ENCODE data around the gene CCDC158. TPM values are rescaled to one million over a fixed set of nuclear protein-coding genes. Genes with fewer than 3 reads are reported as not detected.

The CCDC158 gene
- total and polyA plus RNA-seq, 4 donors = 0.63 to 1.9 (median 1.4) TPM

- Histone ChIP-seq H3K4me3 (ENCODE audit: low read length in 2 of 2) (no peak overlapping the region), H3K9me3 (ENCODE audit: control insufficient read depth, low read length) (no peaks in the 10 kb centered on the region), H3K4me1 (ENCODE audit: control insufficient read depth in 1 of 2, insufficient read depth in 2 of 2, low read length in 2 of 2) (no peaks in the 10 kb centered on the region), H3K36me3 (ENCODE audit: control insufficient read depth in 1 of 2, insufficient read depth in 2 of 2, low read length in 1 of 2) (no peaks in the 10 kb centered on the region), H3K27me3 (ENCODE audit: control insufficient read depth in 1 of 2, insufficient read depth in 2 of 2, low read length in 1 of 2) (no peaks in the 10 kb centered on the region), H3K27ac (ENCODE audit: low read depth in 1 of 2, low read length in 2 of 2) (no peak overlapping the region)
- 85% methylated on average over 2 of the region's 2 CpGs for WGBS, 2 donors
- intact Hi-C loops (cut with DNase I) = no loop called here
- ATAC-seq (ENCODE audit: low FRiP score) (no peak), DNase-seq (no peak)
These were observed 78.1 kb downstream of the CCDC158 start for GRCh38 chr4:76342803-76343202.

DNA sequence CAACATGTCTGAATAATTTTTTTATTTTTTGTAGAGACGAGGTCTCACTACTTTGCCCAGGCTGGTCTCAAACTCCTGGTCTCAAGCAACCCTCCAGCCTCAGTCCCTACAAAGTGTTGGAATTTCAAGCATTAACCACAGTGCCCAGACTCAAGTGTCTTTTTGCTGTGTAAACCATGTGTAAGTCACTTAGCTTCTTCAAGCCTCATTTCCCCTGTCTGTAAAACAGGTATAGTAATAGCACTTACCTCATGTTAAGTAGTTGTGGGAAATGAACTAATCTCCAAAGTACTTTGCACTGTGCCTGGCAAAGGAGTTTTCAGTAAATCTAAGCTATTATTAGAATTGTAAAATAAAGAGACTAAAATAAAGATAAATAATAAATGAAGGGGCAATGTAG lies 78.8 kb downstream of the CCDC158 start:
- no peak for ATAC-seq (ENCODE audit: low FRiP score)

GRCh38 chr4:76341063-76341462 lies 79.9 kb downstream of the CCDC158 start:
- intact Hi-C loops (cut with DNase I) = no loop called here

More for the DNA sequence above, 78.8 kb downstream of the CCDC158 start:
- intact Hi-C loops (cut with DNase I) = no loop called here
- no peaks in the 10 kb centered on the region for H3K36me3 ChIP-seq (ENCODE audit: control insufficient read depth in 1 of 2, insufficient read depth in 2 of 2, low read length in 1 of 2)
- H3K27ac ChIP-seq (ENCODE audit: low read depth in 1 of 2, low read length in 2 of 2) = no peak overlapping the region
- no peaks in the 10 kb centered on the region for H3K9me3 ChIP-seq (ENCODE audit: control insufficient read depth, low read length)
- DNase-seq = no peak
- no peaks in the 10 kb centered on the region for H3K4me1 ChIP-seq (ENCODE audit: control insufficient read depth in 1 of 2, insufficient read depth in 2 of 2, low read length in 2 of 2)
- H3K4me3 ChIP-seq (ENCODE audit: low read length in 2 of 2) = no peak overlapping the region
- H3K27me3 ChIP-seq (ENCODE audit: control insufficient read depth in 1 of 2, insufficient read depth in 2 of 2, low read length in 1 of 2) = no peaks in the 10 kb centered on the region
- WGBS, 2 donors = 82 to 88% methylated on average over 1 of the region's 1 CpG

DNA sequence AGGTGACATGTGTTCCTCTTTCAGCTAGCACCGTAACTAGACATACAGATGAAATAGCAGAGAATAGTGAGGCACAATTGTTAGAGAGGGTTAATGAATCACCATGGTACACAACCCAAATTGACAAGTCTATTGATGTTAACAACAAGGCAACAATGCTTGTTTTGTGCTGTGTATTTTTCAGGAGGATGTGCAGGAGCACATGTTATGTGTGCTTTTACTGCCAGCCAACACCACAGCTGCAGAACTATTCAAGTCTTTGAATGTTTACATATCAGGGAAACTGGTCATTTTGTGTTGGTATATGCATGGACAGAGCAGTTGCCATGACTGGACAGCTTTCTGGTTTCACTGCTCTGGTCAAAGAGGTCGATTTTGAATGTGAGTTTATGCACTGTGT lies 81.6 kb downstream of the CCDC158 start:
- intact Hi-C loops (cut with DNase I) = no loop called here
- H3K36me3 ChIP-seq (ENCODE audit: control insufficient read depth in 1 of 2, insufficient read depth in 2 of 2, low read length in 1 of 2) = no peaks in the 10 kb centered on the region
- ATAC-seq (ENCODE audit: low FRiP score) (no peak), DNase-seq (no peak)
- no peaks in the 10 kb centered on the region for H3K9me3 ChIP-seq (ENCODE audit: control insufficient read depth, low read length)
- H3K4me1 ChIP-seq (ENCODE audit: control insufficient read depth in 1 of 2, insufficient read depth in 2 of 2, low read length in 2 of 2) = no peaks in the 10 kb centered on the region
- H3K4me3 ChIP-seq (ENCODE audit: low read length in 2 of 2) = no peak overlapping the region
- 73 to 76% methylated on average over 2 of the region's 2 CpGs for WGBS, 2 donors
- no peak overlapping the region for H3K27ac ChIP-seq (ENCODE audit: low read depth in 1 of 2, low read length in 2 of 2)
- H3K27me3 ChIP-seq (ENCODE audit: control insufficient read depth in 1 of 2, insufficient read depth in 2 of 2, low read length in 1 of 2) = no peaks in the 10 kb centered on the region

More at GRCh38 chr4:76341063-76341462, 79.9 kb downstream of the CCDC158 start:
- Histone ChIP-seq H3K36me3 (ENCODE audit: control insufficient read depth in 1 of 2, insufficient read depth in 2 of 2, low read length in 1 of 2) (no peaks in the 10 kb centered on the region), H3K9me3 (ENCODE audit: control insufficient read depth, low read length) (no peaks in the 10 kb centered on the region), H3K27me3 (ENCODE audit: control insufficient read depth in 1 of 2, insufficient read depth in 2 of 2, low read length in 1 of 2) (no peaks in the 10 kb centered on the region), H3K4me3 (ENCODE audit: low read length in 2 of 2) (no peak overlapping the region), H3K27ac (ENCODE audit: low read depth in 1 of 2, low read length in 2 of 2) (no peak overlapping the region), H3K4me1 (ENCODE audit: control insufficient read depth in 1 of 2, insufficient read depth in 2 of 2, low read length in 2 of 2) (no peaks in the 10 kb centered on the region)
- DNase-seq (no peak), ATAC-seq (ENCODE audit: low FRiP score) (no peak)

- ATAC-seq (ENCODE audit: low FRiP score) = no peak
- Histone ChIP-seq H3K9me3 (ENCODE audit: control insufficient read depth, low read length) (no peaks in the 10 kb centered on the region), H3K4me3 (ENCODE audit: low read length in 2 of 2) (no peak overlapping the region), H3K27ac (ENCODE audit: low read depth in 1 of 2, low read length in 2 of 2) (no peak overlapping the region), H3K36me3 (ENCODE audit: control insufficient read depth in 1 of 2, insufficient read depth in 2 of 2, low read length in 1 of 2) (no peaks in the 10 kb centered on the region), H3K27me3 (ENCODE audit: control insufficient read depth in 1 of 2, insufficient read depth in 2 of 2, low read length in 1 of 2) (no peaks in the 10 kb centered on the region), H3K4me1 (ENCODE audit: control insufficient read depth in 1 of 2, insufficient read depth in 2 of 2, low read length in 2 of 2) (no peaks in the 10 kb centered on the region)
- 76 to 77% methylated on average over 3 of the region's 3 CpGs for WGBS, 2 donors
- intact Hi-C loops (cut with DNase I) = no loop called here
- no peak for DNase-seq
These were observed 86.1 kb downstream of the CCDC158 start for GRCh38 chr4:76334885-76335284.

DNA sequence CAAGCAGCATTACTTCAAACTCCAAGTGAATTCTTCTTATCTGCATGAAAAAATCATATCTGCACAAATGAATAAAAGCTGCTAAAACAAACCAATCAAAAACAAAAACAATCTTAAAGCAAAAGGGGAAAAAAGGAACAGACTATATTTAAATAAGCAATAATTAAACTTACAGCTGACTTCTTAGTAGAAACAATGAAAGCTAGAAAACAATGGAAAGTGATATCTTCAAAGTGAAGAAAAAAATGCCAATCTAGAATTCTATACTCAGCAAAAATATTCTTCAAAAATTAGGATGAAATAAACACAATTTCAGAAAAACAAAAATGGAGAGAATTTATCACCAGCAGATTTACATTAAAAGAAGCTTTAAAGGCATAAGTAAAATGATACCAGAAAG lies 94.4 kb downstream of the CCDC158 start:
- Histone ChIP-seq H3K4me3 (ENCODE audit: low read length in 2 of 2) (no peak overlapping the region), H3K27ac (ENCODE audit: low read depth in 1 of 2, low read length in 2 of 2) (no peak overlapping the region), H3K9me3 (ENCODE audit: control insufficient read depth, low read length) (peaks cover 1% of the 10 kb centered on the region), H3K4me1 (ENCODE audit: control insufficient read depth in 1 of 2, insufficient read depth in 2 of 2, low read length in 2 of 2) (no peaks in the 10 kb centered on the region), H3K36me3 (ENCODE audit: control insufficient read depth in 1 of 2, insufficient read depth in 2 of 2, low read length in 1 of 2) (no peaks in the 10 kb centered on the region), H3K27me3 (ENCODE audit: control insufficient read depth in 1 of 2, insufficient read depth in 2 of 2, low read length in 1 of 2) (no peaks in the 10 kb centered on the region)
- intact Hi-C loops (cut with DNase I) = no loop called here
- ATAC-seq (ENCODE audit: low FRiP score) = no peak
- DNase-seq = no peak

DNA sequence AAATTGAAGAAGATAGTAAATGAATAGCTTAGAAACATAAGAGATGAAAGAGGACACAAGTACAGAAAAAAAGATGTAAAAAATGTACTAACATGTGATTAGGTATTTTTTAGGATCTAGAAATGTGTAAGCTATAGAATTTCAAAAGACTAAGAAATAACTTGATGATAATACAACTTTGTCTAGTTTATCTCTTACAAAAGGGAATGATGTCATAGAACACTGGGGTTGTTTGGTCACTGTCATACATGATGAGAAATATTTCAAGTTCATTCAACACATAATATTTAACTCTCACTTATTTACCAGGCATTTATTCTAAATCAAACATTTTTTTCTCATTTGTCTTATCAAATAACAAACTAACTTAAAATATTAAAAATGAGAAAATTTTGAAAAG lies 95.9 kb downstream of the CCDC158 start:
- no peaks in the 10 kb centered on the region for H3K27me3 ChIP-seq (ENCODE audit: control insufficient read depth in 1 of 2, insufficient read depth in 2 of 2, low read length in 1 of 2)
- no peaks in the 10 kb centered on the region for H3K4me1 ChIP-seq (ENCODE audit: control insufficient read depth in 1 of 2, insufficient read depth in 2 of 2, low read length in 2 of 2)

DNA sequence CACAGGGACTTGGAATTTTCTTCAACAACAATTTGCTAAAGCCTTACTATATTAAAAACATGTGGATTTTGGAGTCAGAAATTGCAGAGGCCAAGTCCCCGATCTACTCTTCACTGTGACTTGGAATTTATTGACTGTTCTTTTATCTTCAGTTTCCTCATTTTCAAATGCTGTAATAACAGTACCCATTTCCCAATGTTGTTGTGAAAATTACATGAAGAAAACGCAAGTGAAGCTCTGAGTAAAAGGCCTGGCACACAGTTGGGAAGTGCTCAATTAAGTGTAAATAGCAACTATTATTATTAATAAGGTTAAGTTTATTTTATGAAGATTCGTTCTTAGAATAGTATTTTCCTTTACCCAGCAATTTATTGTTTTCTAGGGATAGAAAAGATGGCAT lies 98.7 kb downstream of the CCDC158 start:
- no peak for ATAC-seq (ENCODE audit: low FRiP score)
- no peak overlapping the region for H3K27ac ChIP-seq (ENCODE audit: low read depth in 1 of 2, low read length in 2 of 2)
- H3K27me3 ChIP-seq (ENCODE audit: control insufficient read depth in 1 of 2, insufficient read depth in 2 of 2, low read length in 1 of 2) = no peaks in the 10 kb centered on the region
- H3K4me1 ChIP-seq (ENCODE audit: control insufficient read depth in 1 of 2, insufficient read depth in 2 of 2, low read length in 2 of 2) = no peaks in the 10 kb centered on the region
- no peaks in the 10 kb centered on the region for H3K9me3 ChIP-seq (ENCODE audit: control insufficient read depth, low read length)
- WGBS, 2 donors = 75 to 83% methylated on average over 3 of the region's 3 CpGs
- H3K36me3 ChIP-seq (ENCODE audit: control insufficient read depth in 1 of 2, insufficient read depth in 2 of 2, low read length in 1 of 2) = no peaks in the 10 kb centered on the region
- no peak overlapping the region for H3K4me3 ChIP-seq (ENCODE audit: low read length in 2 of 2)
- no peak for DNase-seq
- intact Hi-C loops (cut with DNase I) = no loop called here

More for the DNA sequence above, 95.9 kb downstream of the CCDC158 start:
- DNase-seq (no peak), ATAC-seq (ENCODE audit: low FRiP score) (no peak)
- Histone ChIP-seq H3K27ac (ENCODE audit: low read depth in 1 of 2, low read length in 2 of 2) (no peak overlapping the region), H3K9me3 (ENCODE audit: control insufficient read depth, low read length) (peaks cover 1% of the 10 kb centered on the region), H3K36me3 (ENCODE audit: control insufficient read depth in 1 of 2, insufficient read depth in 2 of 2, low read length in 1 of 2) (no peaks in the 10 kb centered on the region), H3K4me3 (ENCODE audit: low read length in 2 of 2) (no peak overlapping the region)
- intact Hi-C loops (cut with DNase I) = no loop called here

- H3K27me3 ChIP-seq (ENCODE audit: control insufficient read depth in 1 of 2, insufficient read depth in 2 of 2, low read length in 1 of 2) = no peaks in the 10 kb centered on the region
- peaks cover 2% of the 10 kb centered on the region for H3K9me3 ChIP-seq (ENCODE audit: control insufficient read depth, low read length)
- ATAC-seq (ENCODE audit: low FRiP score) = no peak
- DNase-seq = no peak
- no peak overlapping the region for H3K4me3 ChIP-seq (ENCODE audit: low read length in 2 of 2)
- no peak overlapping the region for H3K27ac ChIP-seq (ENCODE audit: low read depth in 1 of 2, low read length in 2 of 2)
- intact Hi-C loops (cut with DNase I) = no loop called here
- no peaks in the 10 kb centered on the region for H3K36me3 ChIP-seq (ENCODE audit: control insufficient read depth in 1 of 2, insufficient read depth in 2 of 2, low read length in 1 of 2)
- WGBS, 2 donors = 92 to 97% methylated on average over 1 of the region's 1 CpG
- H3K4me1 ChIP-seq (ENCODE audit: control insufficient read depth in 1 of 2, insufficient read depth in 2 of 2, low read length in 2 of 2) = no peaks in the 10 kb centered on the region
These were observed 104.8 kb downstream of the CCDC158 start for GRCh38 chr4:76316131-76316530.
